HG03103 (cell line): ENCODE measurements around the gene MVB12B.

Source experiments
- ATAC-seq: cut with Tn5 transposase; IDR thresholded peaks from one replicate; pipeline ENCODE4 v1.9.1; 2021; ENCODE audit warnings: low read depth; ENCODE audit not compliant: unreplicated experiment

Gene MVB12B

GRCh38 chr9:126401581-126401980 is 75.0 kb downstream of the MVB12B start:
- no peak for ATAC-seq

- ATAC-seq, result no peak
Measured at GRCh38 chr9:126403397-126403796, 76.8 kb downstream of the MVB12B start.

DNA sequence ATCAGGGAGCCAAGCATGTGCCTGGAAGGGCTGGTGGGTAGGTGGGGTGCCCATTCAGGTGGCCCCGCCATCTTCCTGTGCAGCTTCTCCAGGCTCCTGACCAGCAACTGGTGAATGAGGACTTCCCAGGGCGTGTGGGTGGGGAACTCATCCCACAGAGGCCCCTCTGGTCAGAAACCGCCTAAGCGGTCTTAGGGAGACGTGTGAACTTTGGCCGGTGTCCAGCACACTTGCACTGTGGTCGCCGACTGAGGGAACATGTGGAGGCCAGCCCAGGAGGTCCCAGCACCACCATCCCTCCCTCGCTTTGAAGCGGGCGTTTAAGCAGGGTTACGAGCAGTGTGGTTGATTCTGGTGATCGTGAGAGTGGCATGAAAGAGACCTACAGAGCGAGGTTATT is 77.8 kb downstream of the MVB12B start:
- no peak for ATAC-seq

DNA sequence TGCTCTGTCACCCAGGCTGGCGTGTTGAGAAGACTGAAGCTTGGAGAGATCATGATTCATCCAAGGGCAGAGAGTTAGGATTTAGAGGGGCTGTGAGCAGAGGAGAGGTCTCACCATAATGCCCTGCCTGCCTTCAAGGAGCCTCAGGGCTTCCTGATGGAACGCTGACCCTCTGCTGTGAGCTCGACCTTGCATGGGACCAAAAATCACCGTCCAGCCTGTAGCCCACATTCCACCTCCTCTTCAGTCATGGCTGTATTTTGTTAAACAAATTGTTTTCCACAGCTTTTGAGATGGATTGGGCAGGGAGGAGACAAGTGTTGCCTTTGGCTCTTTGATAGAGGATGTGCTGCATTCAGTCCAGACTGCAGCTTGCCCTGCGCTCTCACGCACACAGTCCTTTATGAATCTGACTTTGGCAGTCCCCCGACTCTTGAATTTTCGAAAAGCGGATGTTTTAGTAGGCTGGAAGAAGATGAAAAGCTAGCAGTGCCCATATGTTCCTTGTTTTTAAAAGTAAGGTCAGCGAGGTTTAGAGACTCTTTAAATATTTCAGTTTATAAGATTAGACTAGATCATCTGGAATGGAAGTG is 79.5 kb downstream of the MVB12B start:
- ATAC-seq, result no peak

- ATAC-seq, result no peak
Measured at GRCh38 chr9:126407114-126407870, 80.7 kb downstream of the MVB12B start.

DNA sequence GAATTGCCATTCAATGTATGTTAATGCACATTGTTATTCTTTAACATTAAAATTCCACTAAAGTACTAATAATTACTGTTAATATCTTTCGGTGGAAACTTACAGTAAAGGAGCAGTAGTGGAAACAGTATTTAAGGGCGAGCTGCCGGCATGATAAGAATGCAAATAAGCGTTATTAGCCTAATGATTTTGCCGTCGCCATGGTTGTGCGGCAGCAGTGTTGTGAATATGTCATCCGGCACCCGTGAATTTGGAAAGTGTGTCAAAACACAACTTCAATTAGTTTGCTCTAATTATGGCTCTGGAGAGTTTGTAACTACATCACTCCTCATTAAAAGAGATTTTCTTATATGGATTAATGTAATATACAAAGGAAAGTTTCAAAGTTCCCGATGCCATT is 81.4 kb downstream of the MVB12B start:
- ATAC-seq, result no peak

GRCh38 chr9:126410229-126410628 is 83.6 kb downstream of the MVB12B start:
- no peak for ATAC-seq

DNA sequence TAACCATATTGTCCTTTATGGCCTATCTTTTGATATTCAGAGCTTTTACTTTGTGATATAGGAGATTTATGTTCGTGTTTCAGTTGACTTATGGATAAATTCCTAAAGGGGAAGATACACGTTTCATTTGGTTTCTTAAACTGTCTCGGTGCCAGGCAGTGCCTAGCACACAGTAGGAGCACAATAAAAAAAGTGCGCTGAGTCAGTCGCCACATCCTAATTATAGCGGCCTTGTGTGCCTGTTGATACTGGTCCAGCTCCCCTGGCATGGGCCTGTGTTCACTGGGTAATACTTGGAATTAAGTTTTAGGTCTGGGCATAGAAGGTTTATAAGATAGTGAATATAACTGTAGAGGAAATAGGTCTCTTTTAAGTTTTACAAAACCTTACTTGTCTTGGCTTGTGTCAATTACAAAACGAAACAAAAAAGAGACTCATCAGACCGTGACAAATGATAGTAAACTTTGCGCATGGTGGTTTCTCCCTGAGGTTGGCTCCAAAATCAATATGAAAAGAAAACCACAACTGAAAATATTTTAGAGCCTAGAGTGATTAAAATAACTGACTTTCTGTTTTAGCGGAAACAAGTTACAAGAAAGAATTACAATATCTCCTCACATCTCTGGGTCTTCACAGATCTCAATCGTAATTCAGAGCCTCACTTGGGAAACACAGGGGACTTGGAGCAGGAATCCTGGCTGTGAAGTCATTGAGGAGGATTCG is 84.8 kb downstream of the MVB12B start:
- peak; percentile 58 for ATAC-seq

GRCh38 chr9:126411948-126412284 is 85.3 kb downstream of the MVB12B start:
- no peak for ATAC-seq

- ATAC-seq, result no peak
Measured at GRCh38 chr9:126412905-126413304, 86.3 kb downstream of the MVB12B start.

- no peak for ATAC-seq
Measured at GRCh38 chr9:126413391-126414068, 86.9 kb downstream of the MVB12B start.

DNA sequence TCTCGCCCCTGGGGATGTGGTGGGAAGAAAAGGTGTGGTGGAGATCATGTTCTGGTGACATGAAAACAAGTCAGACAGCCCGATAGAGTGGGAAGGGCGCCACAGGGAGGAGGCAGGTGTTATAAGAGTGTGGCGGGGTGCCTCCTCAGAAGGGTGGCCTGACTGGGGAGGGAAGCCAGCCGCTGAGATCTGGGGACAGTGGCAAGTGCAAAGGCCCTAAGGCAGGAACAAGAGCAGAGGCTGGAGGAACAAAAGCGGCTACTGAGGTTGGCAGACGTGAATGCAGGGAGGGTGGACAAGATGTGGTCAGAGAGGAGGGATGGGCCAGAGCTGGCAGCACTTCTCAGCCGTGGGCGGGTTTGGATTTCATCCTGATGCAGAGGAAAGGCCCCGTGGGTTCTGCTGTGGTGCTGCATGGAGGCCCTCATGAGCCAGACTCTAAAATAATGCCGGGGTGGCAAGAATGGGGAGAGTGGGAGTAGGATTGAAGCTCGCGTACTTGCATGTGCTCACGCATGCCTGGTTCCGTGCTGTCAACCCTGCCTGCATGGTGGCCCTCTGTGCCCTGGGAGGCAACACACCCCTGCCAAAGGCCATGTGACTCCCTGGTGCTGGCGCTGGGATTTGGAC is 89.2 kb downstream of the MVB12B start:
- ATAC-seq, result no peak

DNA sequence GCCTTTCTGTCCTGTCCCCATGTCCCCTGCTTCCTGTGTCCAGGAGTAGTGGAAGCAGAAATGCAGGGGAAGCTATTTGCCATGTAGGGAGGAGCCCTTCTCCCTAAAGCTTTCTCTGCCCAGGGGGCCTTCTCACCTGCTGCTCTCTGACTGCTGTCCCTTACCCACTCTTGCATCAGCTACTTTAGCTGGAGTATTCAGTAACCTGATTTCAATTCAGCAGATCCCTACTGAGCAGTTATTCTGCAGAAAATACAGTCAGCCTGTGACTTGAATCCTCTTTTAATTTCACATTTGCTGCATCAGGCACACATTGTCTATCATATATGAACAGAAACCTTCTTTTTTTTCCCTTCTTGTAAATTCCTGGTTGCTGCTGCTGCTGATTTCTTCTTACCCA is 90.4 kb downstream of the MVB12B start:
- ATAC-seq, result no peak

- ATAC-seq, result no peak
Measured at GRCh38 chr9:126417684-126418083, 91.1 kb downstream of the MVB12B start.

DNA sequence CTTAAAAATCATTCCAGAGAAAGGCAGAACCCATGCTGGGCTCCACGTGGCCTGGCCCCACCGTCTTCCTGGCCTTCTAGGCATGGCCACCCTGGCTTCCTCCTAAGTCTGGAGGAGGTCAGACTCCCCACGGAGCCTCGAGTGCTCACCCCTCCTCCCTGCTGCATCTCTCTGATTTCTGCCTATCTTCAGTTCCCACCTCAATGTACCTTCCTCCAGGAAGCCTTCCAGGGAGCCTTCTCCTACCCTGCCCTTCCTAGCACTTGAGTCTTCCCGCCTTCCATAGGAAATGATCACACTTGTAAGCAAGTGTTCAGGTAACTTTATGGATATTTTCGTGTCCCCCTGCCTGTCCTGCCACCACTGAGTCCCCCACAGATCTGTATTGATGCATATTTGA is 92.0 kb downstream of the MVB12B start:
- ATAC-seq, result no peak

- ATAC-seq, result no peak
Measured at GRCh38 chr9:126419475-126419874, 92.8 kb downstream of the MVB12B start.

DNA sequence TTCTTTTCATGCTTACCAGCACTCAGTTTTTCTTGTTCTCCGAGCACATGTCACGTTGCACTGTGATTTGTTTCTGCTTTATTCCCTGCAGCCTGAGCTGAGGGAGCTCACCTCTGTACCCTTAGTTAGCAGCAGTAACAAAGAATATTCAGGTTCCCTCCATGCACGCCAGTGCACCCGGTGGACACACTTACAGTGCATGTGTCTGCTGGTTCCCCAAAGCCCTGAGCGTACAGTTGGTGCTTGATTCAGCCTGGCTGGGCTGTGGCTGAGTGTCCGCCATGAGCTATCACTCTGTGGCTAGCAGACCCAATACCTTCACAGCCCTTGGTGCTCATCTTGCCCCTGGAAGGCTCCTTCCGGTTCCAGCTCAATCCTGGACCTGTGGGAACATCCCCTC is 93.5 kb downstream of the MVB12B start:
- no peak for ATAC-seq

DNA sequence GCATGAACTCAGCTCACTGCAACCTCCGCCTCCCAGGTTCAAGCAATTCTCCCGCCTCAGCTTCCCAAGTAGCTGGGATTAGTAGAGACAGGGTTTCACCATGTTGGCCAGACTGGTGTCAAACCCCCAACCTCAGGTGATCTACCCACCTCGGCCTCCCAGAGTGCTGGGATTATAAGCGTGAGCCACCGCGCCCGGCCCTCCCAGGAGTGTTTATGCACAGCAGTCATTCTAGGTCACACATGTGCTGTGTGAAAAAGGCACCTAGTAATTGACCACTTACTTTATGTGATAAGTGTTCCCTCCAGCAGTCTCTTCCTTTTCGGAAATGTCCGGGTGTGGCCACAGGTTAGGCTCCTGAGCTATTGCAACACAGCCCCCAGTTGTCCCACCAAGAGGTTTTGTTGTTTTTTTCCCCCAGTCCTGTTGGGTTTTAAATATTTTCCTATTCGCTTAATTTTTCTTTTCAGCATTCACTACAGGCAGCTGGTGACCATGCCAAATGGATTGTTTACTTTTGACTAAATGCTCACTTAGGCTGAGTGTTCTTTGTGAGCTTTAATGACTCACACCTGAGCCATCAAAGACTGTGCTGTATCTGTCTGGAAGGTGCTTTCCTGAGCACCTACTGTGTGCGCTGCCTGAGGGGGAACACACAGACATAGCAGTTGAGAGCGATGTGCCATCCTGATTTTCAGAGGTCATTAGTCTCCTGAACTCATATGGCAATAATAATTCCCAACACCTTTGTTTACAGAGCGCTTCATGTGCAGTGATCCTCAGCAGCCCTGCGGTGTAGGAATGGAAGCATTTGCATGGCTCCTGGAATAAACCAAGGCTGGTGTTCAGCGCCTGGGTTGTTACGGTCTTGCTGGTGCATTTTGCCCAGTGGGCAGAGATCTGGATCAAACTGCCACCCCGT is 94.3 kb downstream of the MVB12B start:
- ATAC-seq, result no peak

GRCh38 chr9:126421567-126422428 is 95.2 kb downstream of the MVB12B start:
- no peak for ATAC-seq
